WTC11 (cell line): ENCODE data around the gene MEGF11. TPM values are rescaled to one million over a fixed set of nuclear protein-coding genes. Genes with fewer than 3 reads are reported as not detected.

ENCODE experiments used
- ATAC-seq: fragments of 200-7000 bp; cut with Tn5 transposase; 2 replicates; pipeline ENCODE4 v1.10.0; 2021; ENCODE audit warnings: mild to moderate bottlenecking, moderate library complexity
- CTCF ChIA-PET: fragments of 300-600 bp; sonication (Branson Sonifier 250); formaldehyde crosslinking; loops from one replicate; lab custom pipeline; 2021; ENCODE audit warnings: antibody characterized with exemption; lab: Charles Lee
- POLR2A ChIA-PET: fragments of 350-600 bp; sonication (Branson Sonifier 250); formaldehyde crosslinking; loops from one replicate; lab custom pipeline; 2021; ENCODE audit warnings: antibody characterized with exemption; lab: Charles Lee
- DNase-seq: peaks from one replicate; pipeline ENCODE4 v3.0.0; 2021; ENCODE audit warnings: low spot score
- H3K27ac Mint-ChIP-seq: 2 replicates; pipeline ENCODE4 v1.8.0; 2021; ENCODE audit warnings: mixed read lengths
- H3K27me3 Mint-ChIP-seq: 2 replicates; pipeline ENCODE4 v1.8.0; 2021; ENCODE audit warnings: low read depth, mild to moderate bottlenecking, moderate library complexity, mixed read lengths
- H3K36me3 Mint-ChIP-seq: 2 replicates; pipeline ENCODE4 v1.8.0; 2021; ENCODE audit warnings: mixed read lengths
- H3K4me1 Mint-ChIP-seq: 2 replicates; pipeline ENCODE4 v1.8.0; 2022; ENCODE audit warnings: mixed read lengths
- H3K4me3 Mint-ChIP-seq: 2 replicates; pipeline ENCODE4 v1.8.0; 2021; ENCODE audit warnings: mild to moderate bottlenecking, moderate library complexity, mixed read lengths
- H3K9me3 Mint-ChIP-seq: 2 replicates; pipeline ENCODE4 v1.8.0; 2021; ENCODE audit warnings: mixed read lengths
- GRHL2 ChIP-seq: fragments of 250-450 bp; sonication (Bioruptor Pico); IDR thresholded peaks from 2 replicates; pipeline ENCODE4 v1.8.0; 2022; ENCODE audit warnings: mild to moderate bottlenecking, moderate library complexity; ENCODE audit not compliant: insufficient replicate concordance, severe bottlenecking
- IRF2 ChIP-seq: sonication (generic); formaldehyde crosslinking; IDR thresholded peaks from 2 replicates; pipeline ENCODE4 v1.8.0; 2022; ENCODE audit warnings: low read depth, missing genetic modification reagents, borderline replicate concordance
- RELA ChIP-seq: sonication (generic); formaldehyde crosslinking; IDR thresholded peaks from 2 replicates; pipeline ENCODE4 v1.8.1; 2022; ENCODE audit warnings: missing genetic modification reagents, mild to moderate bottlenecking, borderline replicate concordance
- SMAD4 ChIP-seq: sonication (generic); formaldehyde crosslinking; IDR thresholded peaks from 2 replicates; pipeline ENCODE4 v1.8.0; 2022; ENCODE audit warnings: mild to moderate bottlenecking, missing genetic modification reagents
- SOX15 ChIP-seq: fragments of 250-450 bp; sonication (Bioruptor Pico); IDR thresholded peaks from 2 replicates; pipeline ENCODE4 v1.9.0; 2021; ENCODE audit warnings: mild to moderate bottlenecking
- TCF7 ChIP-seq: sonication (generic); formaldehyde crosslinking; IDR thresholded peaks from 2 replicates; pipeline ENCODE4 v1.8.0; 2022; ENCODE audit warnings: mild to moderate bottlenecking, low read depth, missing genetic modification reagents, moderate library complexity
- TP53 ChIP-seq: sonication (generic); formaldehyde crosslinking; IDR thresholded peaks from 2 replicates; pipeline ENCODE4 v1.8.1; 2023; ENCODE audit warnings: mild to moderate bottlenecking, missing genetic modification reagents
- total RNA-seq: library from RNA; stranded (reverse); gene quantifications from 3 replicates; pipeline ENCODE4 v1.2.3, GENCODE V29; 2021
- TF ChIP-seq, protein P1 (sequence below): sonication (generic); formaldehyde crosslinking; IDR thresholded peaks from 2 replicates; pipeline ENCODE4 v1.8.0; 2022; ENCODE audit warnings: mild to moderate bottlenecking, missing genetic modification reagents
- TF ChIP-seq, protein P2 (sequence below): sonication (generic); formaldehyde crosslinking; IDR thresholded peaks from 2 replicates; pipeline ENCODE4 v1.8.0; 2023; ENCODE audit warnings: missing genetic modification reagents, mild to moderate bottlenecking, borderline replicate concordance
- TF ChIP-seq, protein P3 (sequence below): fragments of 200-600 bp; IDR thresholded peaks from 2 replicates; pipeline ENCODE4 v1.8.0; 2022; ENCODE audit warnings: antibody characterized with exemption
- TF ChIP-seq, protein P4 (sequence below): sonication (generic); formaldehyde crosslinking; IDR thresholded peaks from 2 replicates; pipeline ENCODE4 v1.8.1; 2022; ENCODE audit warnings: mild to moderate bottlenecking, missing genetic modification reagents, moderate library complexity, borderline replicate concordance
- TF ChIP-seq, protein P5 (sequence below): fragments of 250-450 bp; sonication (Bioruptor Pico); IDR thresholded peaks from 2 replicates; pipeline ENCODE4 v1.9.0; 2021; ENCODE audit warnings: mild to moderate bottlenecking
- TF ChIP-seq, protein P6 (sequence below): sonication (generic); formaldehyde crosslinking; IDR thresholded peaks from 2 replicates; pipeline ENCODE4 v1.8.1; 2023; ENCODE audit warnings: mild to moderate bottlenecking, missing genetic modification reagents
- TF ChIP-seq, protein P7 (sequence below): sonication (generic); formaldehyde crosslinking; IDR thresholded peaks from 2 replicates; pipeline ENCODE4 v1.8.1; 2023; ENCODE audit warnings: mild to moderate bottlenecking, missing genetic modification reagents, moderate library complexity

The MEGF11 gene
- total RNA-seq, 1 experiment from 2014 or later = 3.3 TPM

DNA sequence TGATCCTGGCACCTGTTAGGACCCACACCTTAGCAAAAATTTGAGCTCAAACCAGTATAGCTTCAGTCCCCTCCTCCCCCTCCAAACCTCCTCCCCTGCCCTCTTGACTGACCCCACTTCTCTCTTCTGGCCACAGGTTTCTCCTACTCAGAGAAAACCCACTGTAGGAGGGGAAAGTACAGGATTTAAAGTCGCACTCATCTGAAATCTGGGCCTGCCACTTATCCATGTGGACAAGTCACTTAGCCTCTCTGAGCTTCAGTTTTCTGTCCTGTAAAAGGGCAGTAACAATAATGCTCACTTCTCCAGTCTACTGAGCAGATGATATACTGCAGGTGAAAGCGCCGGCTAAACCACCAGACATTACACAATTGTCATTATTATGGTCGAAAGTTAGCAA is 142.7 kb downstream of the MEGF11 start (continued):
- TF ChIP-seq, protein P1, sequence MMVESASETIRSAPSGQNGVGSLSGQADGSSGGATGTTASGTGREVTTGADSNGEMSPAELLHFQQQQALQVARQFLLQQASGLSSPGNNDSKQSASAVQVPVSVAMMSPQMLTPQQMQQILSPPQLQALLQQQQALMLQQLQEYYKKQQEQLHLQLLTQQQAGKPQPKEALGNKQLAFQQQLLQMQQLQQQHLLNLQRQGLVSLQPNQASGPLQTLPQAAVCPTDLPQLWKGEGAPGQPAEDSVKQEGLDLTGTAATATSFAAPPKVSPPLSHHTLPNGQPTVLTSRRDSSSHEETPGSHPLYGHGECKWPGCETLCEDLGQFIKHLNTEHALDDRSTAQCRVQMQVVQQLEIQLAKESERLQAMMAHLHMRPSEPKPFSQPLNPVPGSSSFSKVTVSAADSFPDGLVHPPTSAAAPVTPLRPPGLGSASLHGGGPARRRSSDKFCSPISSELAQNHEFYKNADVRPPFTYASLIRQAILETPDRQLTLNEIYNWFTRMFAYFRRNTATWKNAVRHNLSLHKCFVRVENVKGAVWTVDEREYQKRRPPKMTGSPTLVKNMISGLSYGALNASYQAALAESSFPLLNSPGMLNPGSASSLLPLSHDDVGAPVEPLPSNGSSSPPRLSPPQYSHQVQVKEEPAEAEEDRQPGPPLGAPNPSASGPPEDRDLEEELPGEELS (CRISPR knock-in tag) = no peak
- TF ChIP-seq, protein P2, sequence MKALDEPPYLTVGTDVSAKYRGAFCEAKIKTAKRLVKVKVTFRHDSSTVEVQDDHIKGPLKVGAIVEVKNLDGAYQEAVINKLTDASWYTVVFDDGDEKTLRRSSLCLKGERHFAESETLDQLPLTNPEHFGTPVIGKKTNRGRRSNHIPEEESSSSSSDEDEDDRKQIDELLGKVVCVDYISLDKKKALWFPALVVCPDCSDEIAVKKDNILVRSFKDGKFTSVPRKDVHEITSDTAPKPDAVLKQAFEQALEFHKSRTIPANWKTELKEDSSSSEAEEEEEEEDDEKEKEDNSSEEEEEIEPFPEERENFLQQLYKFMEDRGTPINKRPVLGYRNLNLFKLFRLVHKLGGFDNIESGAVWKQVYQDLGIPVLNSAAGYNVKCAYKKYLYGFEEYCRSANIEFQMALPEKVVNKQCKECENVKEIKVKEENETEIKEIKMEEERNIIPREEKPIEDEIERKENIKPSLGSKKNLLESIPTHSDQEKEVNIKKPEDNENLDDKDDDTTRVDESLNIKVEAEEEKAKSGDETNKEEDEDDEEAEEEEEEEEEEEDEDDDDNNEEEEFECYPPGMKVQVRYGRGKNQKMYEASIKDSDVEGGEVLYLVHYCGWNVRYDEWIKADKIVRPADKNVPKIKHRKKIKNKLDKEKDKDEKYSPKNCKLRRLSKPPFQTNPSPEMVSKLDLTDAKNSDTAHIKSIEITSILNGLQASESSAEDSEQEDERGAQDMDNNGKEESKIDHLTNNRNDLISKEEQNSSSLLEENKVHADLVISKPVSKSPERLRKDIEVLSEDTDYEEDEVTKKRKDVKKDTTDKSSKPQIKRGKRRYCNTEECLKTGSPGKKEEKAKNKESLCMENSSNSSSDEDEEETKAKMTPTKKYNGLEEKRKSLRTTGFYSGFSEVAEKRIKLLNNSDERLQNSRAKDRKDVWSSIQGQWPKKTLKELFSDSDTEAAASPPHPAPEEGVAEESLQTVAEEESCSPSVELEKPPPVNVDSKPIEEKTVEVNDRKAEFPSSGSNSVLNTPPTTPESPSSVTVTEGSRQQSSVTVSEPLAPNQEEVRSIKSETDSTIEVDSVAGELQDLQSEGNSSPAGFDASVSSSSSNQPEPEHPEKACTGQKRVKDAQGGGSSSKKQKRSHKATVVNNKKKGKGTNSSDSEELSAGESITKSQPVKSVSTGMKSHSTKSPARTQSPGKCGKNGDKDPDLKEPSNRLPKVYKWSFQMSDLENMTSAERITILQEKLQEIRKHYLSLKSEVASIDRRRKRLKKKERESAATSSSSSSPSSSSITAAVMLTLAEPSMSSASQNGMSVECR = no peak
- TF ChIP-seq, protein P3, sequence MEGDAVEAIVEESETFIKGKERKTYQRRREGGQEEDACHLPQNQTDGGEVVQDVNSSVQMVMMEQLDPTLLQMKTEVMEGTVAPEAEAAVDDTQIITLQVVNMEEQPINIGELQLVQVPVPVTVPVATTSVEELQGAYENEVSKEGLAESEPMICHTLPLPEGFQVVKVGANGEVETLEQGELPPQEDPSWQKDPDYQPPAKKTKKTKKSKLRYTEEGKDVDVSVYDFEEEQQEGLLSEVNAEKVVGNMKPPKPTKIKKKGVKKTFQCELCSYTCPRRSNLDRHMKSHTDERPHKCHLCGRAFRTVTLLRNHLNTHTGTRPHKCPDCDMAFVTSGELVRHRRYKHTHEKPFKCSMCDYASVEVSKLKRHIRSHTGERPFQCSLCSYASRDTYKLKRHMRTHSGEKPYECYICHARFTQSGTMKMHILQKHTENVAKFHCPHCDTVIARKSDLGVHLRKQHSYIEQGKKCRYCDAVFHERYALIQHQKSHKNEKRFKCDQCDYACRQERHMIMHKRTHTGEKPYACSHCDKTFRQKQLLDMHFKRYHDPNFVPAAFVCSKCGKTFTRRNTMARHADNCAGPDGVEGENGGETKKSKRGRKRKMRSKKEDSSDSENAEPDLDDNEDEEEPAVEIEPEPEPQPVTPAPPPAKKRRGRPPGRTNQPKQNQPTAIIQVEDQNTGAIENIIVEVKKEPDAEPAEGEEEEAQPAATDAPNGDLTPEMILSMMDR = no peak
- TF ChIP-seq TCF7 (CRISPR knock-in tag) = no peak

DNA sequence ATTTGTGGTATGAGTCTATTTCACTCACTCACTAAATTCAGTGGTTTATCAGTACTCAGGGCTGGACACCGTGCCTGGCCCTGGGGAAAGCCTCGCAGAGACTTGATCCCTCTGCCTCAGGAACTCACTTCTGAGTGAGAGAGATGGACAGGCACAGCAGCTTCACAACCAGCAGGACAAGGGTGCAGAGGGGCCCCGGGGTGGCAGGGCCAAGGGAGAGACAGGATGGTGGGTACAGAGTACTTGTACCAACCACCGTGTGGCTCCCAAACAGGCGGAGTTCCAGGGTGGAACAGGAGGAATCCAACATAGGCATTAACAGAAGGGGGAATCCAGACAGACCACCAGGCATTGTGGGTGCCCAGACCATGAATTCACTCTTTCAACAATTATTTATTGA is 143.7 kb downstream of the MEGF11 start:
- Mint-ChIP-seq H3K4me3 (no peak overlapping the region), H3K27ac (no peak overlapping the region), H3K36me3 (no peaks in the 10 kb centered on the region), H3K27me3 (no peaks in the 10 kb centered on the region), H3K9me3 (no peaks in the 10 kb centered on the region), H3K4me1 (peaks cover 19% of the 10 kb centered on the region)
- ATAC-seq = no peak
- ChIA-PET POLR2A (no interaction called here), CTCF (no interaction called here)
- TF ChIP-seq SOX15 (no peak), TCF7 (CRISPR knock-in tag) (no peak), IRF2 (no peak), TP53 (CRISPR knock-in tag) (no peak), RELA (CRISPR knock-in tag) (no peak), GRHL2 (CRISPR knock-in tag) (no peak), SMAD4 (CRISPR knock-in tag) (no peak)
- TF ChIP-seq, protein P4, sequence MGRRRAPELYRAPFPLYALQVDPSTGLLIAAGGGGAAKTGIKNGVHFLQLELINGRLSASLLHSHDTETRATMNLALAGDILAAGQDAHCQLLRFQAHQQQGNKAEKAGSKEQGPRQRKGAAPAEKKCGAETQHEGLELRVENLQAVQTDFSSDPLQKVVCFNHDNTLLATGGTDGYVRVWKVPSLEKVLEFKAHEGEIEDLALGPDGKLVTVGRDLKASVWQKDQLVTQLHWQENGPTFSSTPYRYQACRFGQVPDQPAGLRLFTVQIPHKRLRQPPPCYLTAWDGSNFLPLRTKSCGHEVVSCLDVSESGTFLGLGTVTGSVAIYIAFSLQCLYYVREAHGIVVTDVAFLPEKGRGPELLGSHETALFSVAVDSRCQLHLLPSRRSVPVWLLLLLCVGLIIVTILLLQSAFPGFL (CRISPR knock-in tag) = no peak
- TF ChIP-seq, protein P5, sequence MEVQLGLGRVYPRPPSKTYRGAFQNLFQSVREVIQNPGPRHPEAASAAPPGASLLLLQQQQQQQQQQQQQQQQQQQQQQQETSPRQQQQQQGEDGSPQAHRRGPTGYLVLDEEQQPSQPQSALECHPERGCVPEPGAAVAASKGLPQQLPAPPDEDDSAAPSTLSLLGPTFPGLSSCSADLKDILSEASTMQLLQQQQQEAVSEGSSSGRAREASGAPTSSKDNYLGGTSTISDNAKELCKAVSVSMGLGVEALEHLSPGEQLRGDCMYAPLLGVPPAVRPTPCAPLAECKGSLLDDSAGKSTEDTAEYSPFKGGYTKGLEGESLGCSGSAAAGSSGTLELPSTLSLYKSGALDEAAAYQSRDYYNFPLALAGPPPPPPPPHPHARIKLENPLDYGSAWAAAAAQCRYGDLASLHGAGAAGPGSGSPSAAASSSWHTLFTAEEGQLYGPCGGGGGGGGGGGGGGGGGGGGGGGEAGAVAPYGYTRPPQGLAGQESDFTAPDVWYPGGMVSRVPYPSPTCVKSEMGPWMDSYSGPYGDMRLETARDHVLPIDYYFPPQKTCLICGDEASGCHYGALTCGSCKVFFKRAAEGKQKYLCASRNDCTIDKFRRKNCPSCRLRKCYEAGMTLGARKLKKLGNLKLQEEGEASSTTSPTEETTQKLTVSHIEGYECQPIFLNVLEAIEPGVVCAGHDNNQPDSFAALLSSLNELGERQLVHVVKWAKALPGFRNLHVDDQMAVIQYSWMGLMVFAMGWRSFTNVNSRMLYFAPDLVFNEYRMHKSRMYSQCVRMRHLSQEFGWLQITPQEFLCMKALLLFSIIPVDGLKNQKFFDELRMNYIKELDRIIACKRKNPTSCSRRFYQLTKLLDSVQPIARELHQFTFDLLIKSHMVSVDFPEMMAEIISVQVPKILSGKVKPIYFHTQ (CRISPR knock-in tag) = no peak
- TF ChIP-seq, protein P6, sequence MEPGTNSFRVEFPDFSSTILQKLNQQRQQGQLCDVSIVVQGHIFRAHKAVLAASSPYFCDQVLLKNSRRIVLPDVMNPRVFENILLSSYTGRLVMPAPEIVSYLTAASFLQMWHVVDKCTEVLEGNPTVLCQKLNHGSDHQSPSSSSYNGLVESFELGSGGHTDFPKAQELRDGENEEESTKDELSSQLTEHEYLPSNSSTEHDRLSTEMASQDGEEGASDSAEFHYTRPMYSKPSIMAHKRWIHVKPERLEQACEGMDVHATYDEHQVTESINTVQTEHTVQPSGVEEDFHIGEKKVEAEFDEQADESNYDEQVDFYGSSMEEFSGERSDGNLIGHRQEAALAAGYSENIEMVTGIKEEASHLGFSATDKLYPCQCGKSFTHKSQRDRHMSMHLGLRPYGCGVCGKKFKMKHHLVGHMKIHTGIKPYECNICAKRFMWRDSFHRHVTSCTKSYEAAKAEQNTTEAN (CRISPR knock-in tag) = no peak
- TF ChIP-seq, protein P7, sequence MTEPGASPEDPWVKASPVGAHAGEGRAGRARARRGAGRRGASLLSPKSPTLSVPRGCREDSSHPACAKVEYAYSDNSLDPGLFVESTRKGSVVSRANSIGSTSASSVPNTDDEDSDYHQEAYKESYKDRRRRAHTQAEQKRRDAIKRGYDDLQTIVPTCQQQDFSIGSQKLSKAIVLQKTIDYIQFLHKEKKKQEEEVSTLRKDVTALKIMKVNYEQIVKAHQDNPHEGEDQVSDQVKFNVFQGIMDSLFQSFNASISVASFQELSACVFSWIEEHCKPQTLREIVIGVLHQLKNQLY = no peak
- TF ChIP-seq, all 79 proteins: peak for 0
- DNase-seq = no peak
